HepG2 (cell line): ENCODE measurements around the gene PCNP. TPM values are rescaled to one million over a fixed set of nuclear protein-coding genes. Genes with fewer than 3 reads are reported as not detected.

Experiments
- ATAC-seq: fragments of 200-7000 bp; cut with Tn5 transposase; 3 replicates; pipeline ENCODE4 v1.9.1; 2020; ENCODE audit warnings: mild to moderate bottlenecking, moderate library complexity
- Bru-seq: library from RNA; stranded (reverse); fragments of 400-500 nt; gene quantifications from one replicate; lab custom pipeline; 2021; lab: Mats Ljungman, UMichigan
- BruChase-seq, 2 experiments: library from RNA; stranded (reverse); fragments of 400-500 nt; gene quantifications; one replicate each; lab custom pipeline; 2021; lab: Mats Ljungman, UMichigan
- BruUV-seq: library from RNA; stranded (reverse); fragments of 400-500 nt; replicated peaks from 2 replicates; lab custom pipeline; 2021; lab: Mats Ljungman, UMichigan
- CTCF ChIA-PET: fragments of 300-600 bp; formaldehyde crosslinking; extraction: SDS; loops from one replicate; lab custom pipeline; 2021; ENCODE audit warnings: low total read pairs, inconsistent platforms, low intra/inter-chr PET ratio; lab: Yijun Ruan, JAX
- POLR2A ChIA-PET: fragments of 350-600 bp; sonication (Branson Sonifier 250); formaldehyde crosslinking; loops from one replicate; lab custom pipeline; 2020; ENCODE audit warnings: antibody characterized with exemption, inconsistent platforms; lab: Yijun Ruan, JAX
- DNase-seq: peaks from one replicate; pipeline ENCODE4 v3.0.0-alpha.2; 2015; ENCODE audit warnings: low spot score
- FAIRE-seq: peaks from 3 replicates; lab custom pipeline; 2011; peaks lifted over from hg19 to GRCh38; lab: Jason Lieb, UNC
- H2AFZ ChIP-seq: one replicate; pipeline ENCODE4 v1.6.1; 2011; ENCODE audit warnings: low read length, inconsistent platforms
- H3K27ac ChIP-seq: fragments of 300-600 bp; 3 replicates; pipeline ENCODE4 v1.8.0; 2011; ENCODE audit warnings: mixed run types, mild to moderate bottlenecking, mixed read lengths, low read length, inconsistent platforms; ENCODE audit not compliant: insufficient read depth; ENCODE audit errors: extremely low read length
- H3K27me3 ChIP-seq, 2 experiments: fragments of 200-600 bp in 1 of 2; 2 replicates in 1 of 2; 3 replicates in 1 of 2; pipeline versions ENCODE4 v1.6.0 to v1.8.0; 2011; ENCODE audit warnings: low read length in 2 of 2, mild to moderate bottlenecking in 2 of 2, moderate library complexity in 2 of 2, inconsistent platforms in 1 of 2; ENCODE audit not compliant: insufficient read depth in 2 of 2, control insufficient read depth in 1 of 2
- H3K36me3 ChIP-seq, 2 experiments: fragments of 200-600 bp in 1 of 2; replicated peaks in 1 of 2; 2 replicates in 1 of 2; 3 replicates in 1 of 2; pipeline versions ENCODE4 v1.5.1 to v1.8.0; 2011; ENCODE audit warnings: low read length in 2 of 2, inconsistent platforms in 1 of 2; ENCODE audit not compliant: insufficient read depth in 2 of 2, control insufficient read depth in 1 of 2
- H3K4me1 ChIP-seq: 2 replicates; pipeline ENCODE4 v1.5.1; 2012; ENCODE audit warnings: low read length, inconsistent platforms; ENCODE audit not compliant: insufficient read depth
- H3K4me2 ChIP-seq: 2 replicates; pipeline ENCODE4 v1.6.0; 2011; ENCODE audit warnings: low read depth, low read length, inconsistent platforms
- H3K4me3 ChIP-seq, 3 experiments: fragments of 200-600 bp in 1 of 3; sonication (generic), shearing (Covaris generic) in 1 of 3; replicated peaks in 1 of 3; 2 replicates each; pipeline ENCODE4 v1.5.1; 2011 to 2016; ENCODE audit warnings: low read length in 3 of 3, inconsistent platforms in 2 of 3, low read depth in 2 of 3, mild to moderate bottlenecking in 2 of 3, control low read depth in 1 of 3, mixed read lengths in 1 of 3; ENCODE audit not compliant: insufficient read depth in 1 of 3
- H3K79me2 ChIP-seq: one replicate; pipeline ENCODE4 v1.6.1; 2011; ENCODE audit warnings: low read length, inconsistent platforms; ENCODE audit not compliant: insufficient read depth
- H3K9ac ChIP-seq: 2 replicates; pipeline ENCODE4 v1.6.0; 2011; ENCODE audit warnings: mild to moderate bottlenecking, low read depth, low read length, inconsistent platforms; ENCODE audit not compliant: insufficient read depth
- H3K9me3 ChIP-seq: 2 replicates; pipeline ENCODE4 v1.5.1; 2012; ENCODE audit warnings: mild to moderate bottlenecking, low read length
- H4K20me1 ChIP-seq: 2 replicates; pipeline ENCODE4 v1.6.0; 2011; ENCODE audit warnings: inconsistent platforms, mild to moderate bottlenecking, low read length, moderate library complexity; ENCODE audit not compliant: insufficient read depth
- FOXK2 ChIP-seq: fragments of 450-650 bp; IDR thresholded peaks from 2 replicates; pipeline ENCODE4 v1.6.1; 2016
- MED1 ChIP-seq: sonication (generic); formaldehyde crosslinking; IDR thresholded peaks from 2 replicates; pipeline ENCODE4 v1.4.0; 2020; ENCODE audit warnings: missing genetic modification reagents
- THAP11 ChIP-seq: IDR thresholded peaks from 2 replicates; pipeline ENCODE4 v1.6.1; 2016; ENCODE audit warnings: missing biosample characterization, missing genetic modification reagents
- XRCC5 ChIP-seq: fragments of 200-400 bp; formaldehyde crosslinking; optimal IDR thresholded peaks from 2 replicates; pipeline ENCODE3; 2017; ENCODE audit warnings: mild to moderate bottlenecking, low read length
- ZBTB3 ChIP-seq: sonication (generic); formaldehyde crosslinking; IDR thresholded peaks from 2 replicates; pipeline ENCODE4 v1.4.0; 2020; ENCODE audit warnings: low read depth, mild to moderate bottlenecking, moderate library complexity, missing genetic modification reagents, borderline replicate concordance
- ZMYM4 ChIP-seq: sonication (generic); formaldehyde crosslinking; IDR thresholded peaks from 2 replicates; pipeline ENCODE4 v1.8.1; 2023; ENCODE audit warnings: mild to moderate bottlenecking, missing genetic modification reagents
- ZNF296 ChIP-seq: sonication (generic); formaldehyde crosslinking; conservative IDR thresholded peaks from 2 replicates; pipeline ENCODE4 v1.5.0; 2020; ENCODE audit warnings: mild to moderate bottlenecking, missing genetic modification reagents
- ZNF33B ChIP-seq: sonication (generic); formaldehyde crosslinking; IDR thresholded peaks from 2 replicates; pipeline ENCODE4 v1.5.1; 2020; ENCODE audit warnings: mild to moderate bottlenecking, missing genetic modification reagents
- WGBS: methylation state at CpG from one replicate; pipeline ENCODE4 v1.1.6; 2017; ENCODE audit warnings: low lambda C conversion rate; 5-methylcytosine and 5-hydroxymethylcytosine counted together
- in situ Hi-C: cut with HindIII; loops from 2 replicates; pipeline ENCODE4 v1.10.0; 2017; ENCODE audit warnings: low pct_unique_long_range_greater_than_20kb; ENCODE audit not compliant: extremely low pct_ligation_motif_present
- intact Hi-C: fragments of 100-400 bp; cut with micrococcal nuclease; formaldehyde crosslinking; loops from one replicate; pipeline ENCODE4 v1.10.0; 2022; ENCODE audit not compliant: unreplicated experiment
- long read RNA-seq, 2 experiments: library from RNA in 1 of 2; library from polyadenylated mRNA in 1 of 2; stranded (forward) in 1 of 2; unstranded in 1 of 2; transcript quantifications; one replicate each; pipeline ENCODE4 v2.0.0, GENCODE V29; 2019 to 2022
- polyA minus RNA-seq, 3 experiments: library from RNA; depleted of rRNA, polyadenylated mRNA; stranded (reverse); fragments of >200 nt; gene quantifications; 2 replicates each; pipeline ENCODE4 v1.2.3, GENCODE V29; 2011; ENCODE audit warnings: low replicate concordance in 1 of 3
- polyA plus RNA-seq, 8 experiments: library from polyadenylated mRNA; depleted of rRNA in 3 of 8; stranded (reverse) in 7 of 8; unstranded in 1 of 8; fragments of >200 nt; fragmentation: Illumina TruSeq in 4 of 8; extraction: Trizol in 4 of 8; gene quantifications; 2 replicates each; pipeline versions ENCODE4 v1.2.1 to v1.2.3, GENCODE V29; 2011 to 2016; ENCODE audit warnings: low read depth in 4 of 8, missing spikeins in 1 of 8, mixed read lengths in 1 of 8; ENCODE audit not compliant: insufficient read depth in 1 of 8
- total RNA-seq, 5 experiments: library from RNA; depleted of rRNA; stranded (reverse); fragments of >200 nt; fragmentation: Illumina TruSeq; extraction: Trizol; gene quantifications; 2 replicates each; pipeline ENCODE4 v1.2.3, GENCODE V29; 2016; ENCODE audit warnings: low read depth in 1 of 5
- TF ChIP-seq, protein P1 (sequence below): sonication (generic); formaldehyde crosslinking; IDR thresholded peaks from 2 replicates; pipeline ENCODE4 v1.4.0; 2020; ENCODE audit warnings: missing genetic modification reagents
- TF ChIP-seq, protein P2 (sequence below): sonication (generic); formaldehyde crosslinking; IDR thresholded peaks from 2 replicates; pipeline ENCODE4 v1.4.0; 2020; ENCODE audit warnings: missing genetic modification reagents
- TF ChIP-seq, protein P3 (sequence below): sonication (generic); formaldehyde crosslinking; IDR thresholded peaks from 2 replicates; pipeline ENCODE4 v1.5.0; 2020; ENCODE audit warnings: mild to moderate bottlenecking, low read depth, missing genetic modification reagents, borderline replicate concordance

The PCNP gene, protein sequence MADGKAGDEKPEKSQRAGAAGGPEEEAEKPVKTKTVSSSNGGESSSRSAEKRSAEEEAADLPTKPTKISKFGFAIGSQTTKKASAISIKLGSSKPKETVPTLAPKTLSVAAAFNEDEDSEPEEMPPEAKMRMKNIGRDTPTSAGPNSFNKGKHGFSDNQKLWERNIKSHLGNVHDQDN
- total RNA-seq (2016; rRNA removed; fragmentation: Illumina TruSeq; extraction: Trizol) (78.2 and 112 TPM in 2 replicates), polyA plus RNA-seq (2011; rRNA removed) (33.5 and 44.1 TPM in 2 replicates), polyA minus RNA-seq (2011; rRNA and poly(A)+ RNA removed; ENCODE audit: low replicate concordance) (3.3 and 7.8 TPM in 2 replicates), Bru-seq, nascent RNA (percentile 95 among the genes with signal in this experiment), BruChase-seq, experiment 1, labeled RNA remaining after a 6-hour chase (percentile 97 among the genes with signal in this experiment), BruChase-seq, experiment 2, labeled RNA remaining after a 2-hour chase (percentile 97 among the genes with signal in this experiment)
- total RNA-seq (2016; cell fraction: cytosol; rRNA removed; fragmentation: Illumina TruSeq; extraction: Trizol; ENCODE audit: low read depth) = 14.5 and 16.7 TPM in 2 replicates
- 82.5 and 107 TPM in 2 replicates for total RNA-seq (2016; cell fraction: insoluble cytoplasmic fraction; rRNA removed; fragmentation: Illumina TruSeq; extraction: Trizol)
- 54.6 and 70.9 TPM in 2 replicates for total RNA-seq (2016; cell fraction: membrane; rRNA removed; fragmentation: Illumina TruSeq; extraction: Trizol)
- total RNA-seq (2016; cell fraction: nucleus; rRNA removed; fragmentation: Illumina TruSeq; extraction: Trizol) = 54.7 and 55.6 TPM in 2 replicates
- polyA plus RNA-seq (2011; cell fraction: cytosol; rRNA removed) = 15.8 and 23.7 TPM in 2 replicates
- 18.2 and 22.6 TPM in 2 replicates for polyA plus RNA-seq (2011; cell fraction: nucleus; rRNA removed)
- 83.3 and 110 TPM in 2 replicates for polyA plus RNA-seq (2012)
- 41.6 and 45.1 TPM in 2 replicates for polyA plus RNA-seq (2016; cell fraction: cytosol; fragmentation: Illumina TruSeq; extraction: Trizol; ENCODE audit: low read depth)
- polyA plus RNA-seq (2016; cell fraction: insoluble cytoplasmic fraction; fragmentation: Illumina TruSeq; extraction: Trizol; ENCODE audit: low read depth) = 232 and 235 TPM in 2 replicates
- 95.6 and 104 TPM in 2 replicates for polyA plus RNA-seq (2016; cell fraction: membrane; fragmentation: Illumina TruSeq; extraction: Trizol; ENCODE audit: low read depth)
- 137 and 146 TPM in 2 replicates for polyA plus RNA-seq (2016; cell fraction: nucleus; fragmentation: Illumina TruSeq; extraction: Trizol; ENCODE audit: insufficient read depth, low read depth)
- 18.8 and 31.0 TPM in 2 replicates for polyA minus RNA-seq (2011; cell fraction: cytosol; rRNA and poly(A)+ RNA removed)
- 35.7 and 41.9 TPM in 2 replicates for polyA minus RNA-seq (2011; cell fraction: nucleus; rRNA and poly(A)+ RNA removed)
- long read RNA-seq, experiment 1, transcript PCNP-202 (5 exons, 2,165 nt) = minor isoform, 26 of 168 reads
- long read RNA-seq, experiment 1, transcript PCNP-204 (4 exons, 2,028 nt) = minor isoform, 9 of 168 reads
- long read RNA-seq, experiment 1, transcript PCNP-201 (5 exons, 2,342 nt) = major isoform, 100 of 168 reads
- long read RNA-seq, experiment 1, partial matches to known transcripts = 5 of 168 reads
- long read RNA-seq, experiment 1, other reads (novel, unspliced or antisense) = 22 of 168 reads
- long read RNA-seq, experiment 2, transcript PCNP-201 (5 exons, 2,342 nt) = major isoform, 18 of 134 reads
- long read RNA-seq, experiment 2, transcript PCNP-202 (5 exons, 2,165 nt) = minor isoform, 8 of 134 reads
- long read RNA-seq, experiment 2, partial matches to known transcripts = 7 of 134 reads
- long read RNA-seq, experiment 2, other reads (novel, unspliced or antisense) = 97 of 134 reads

DNA sequence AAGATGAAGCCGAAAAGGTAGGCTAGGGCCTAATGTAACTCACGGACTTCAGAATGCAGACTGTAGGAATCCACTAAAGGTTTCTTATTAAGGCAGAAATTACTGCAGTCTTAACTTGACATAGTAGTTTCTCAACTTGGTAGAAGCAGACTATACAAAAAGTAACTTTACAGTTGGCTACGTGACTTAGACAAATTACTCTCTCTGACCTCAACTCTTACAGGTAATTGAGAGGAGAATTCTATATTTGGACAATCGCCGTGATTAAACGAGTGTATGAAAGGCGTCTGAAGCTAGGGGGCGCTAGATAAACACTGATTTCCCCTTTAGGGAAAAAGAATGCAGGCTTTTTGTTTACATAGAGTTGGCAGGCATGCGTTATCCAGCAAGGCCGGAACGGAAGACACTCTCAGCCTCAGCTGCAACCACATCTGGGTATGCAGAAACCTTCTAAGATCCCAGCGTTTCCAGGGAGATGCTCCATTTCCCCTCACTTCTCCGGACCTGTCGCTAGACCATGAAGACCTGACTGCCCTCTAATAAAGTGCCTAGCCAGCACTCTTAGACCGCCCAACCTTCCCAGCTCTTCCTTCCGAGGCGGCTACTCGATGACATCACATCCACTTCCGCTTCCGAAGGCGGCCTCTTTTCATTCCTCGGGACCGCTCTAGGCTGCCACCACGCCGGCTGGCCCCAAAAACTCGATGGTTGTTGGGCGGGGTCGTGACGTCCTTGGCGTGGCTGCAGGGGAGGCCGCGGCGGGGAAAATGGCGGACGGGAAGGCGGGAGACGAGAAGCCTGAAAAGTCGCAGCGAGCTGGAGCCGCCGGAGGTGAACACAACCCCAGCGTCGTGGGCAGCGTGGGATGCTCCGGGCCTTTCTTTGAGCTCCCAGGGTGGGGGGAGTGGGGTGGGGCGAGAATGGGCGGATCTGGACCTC lies at the start of gene PCNP:
PCNP (plus strand) TSS at position 732 of the 939 bp plus-strand sequence; CDS start at position 768, 36 bp downstream.
- in situ Hi-C loops = loop anchor here (5.0 kb wide), 2 partner anchors 61 to 64 kb away; partner anchors contain the start of gene SENP7
- intact Hi-C loops = loop anchor here (1.0 to 10.0 kb wide), 5 partner anchors 25 to 189 kb away; partner anchors contain the start of gene SENP7
- TSS peak; percentile 97 for BruUV-seq
- Histone ChIP-seq H4K20me1 (peaks cover 10% of the 10 kb centered on the region; the same call in 1 of the 2 replicates), H3K79me2 (peaks cover 42% of the 10 kb centered on the region), H3K27ac (peak within 1 kb of the TSS; percentile 89), H3K4me3 (peak within 1 kb of the TSS; percentile 83 to 98 (median 97)), H3K9ac (peak within 1 kb of the TSS; percentile 98), H3K4me1 (peaks cover 57% of the 10 kb centered on the region), H3K36me3 (peaks cover 0 to 8% of the 10 kb centered on the region in 2 experiments; a peak in 1 of 5 replicates), H2AFZ (peak within 1 kb of the TSS; percentile 79), H3K4me2 (peak within 1 kb of the TSS; percentile 86), H3K9me3 (no peaks in the 10 kb centered on the region), H3K27me3 (no peaks in the 10 kb centered on the region; a peak in 1 of 5 replicates)
- ChIA-PET CTCF (interaction anchor here (1.1 kb wide), 1 partner anchor 102 kb away, joined by 3 read pairs; no protein-coding TSS in a partner anchor), POLR2A (interaction anchor here (0.8 to 2.8 kb wide), 21 partner anchors 9 to 863 kb away, joined by 3 to 38 read pairs (median 5); partner anchors contain the start of genes CEP97, RPL24, SENP7 and TRMT10C)
- under 1% methylated on average over 43 of the region's 47 CpGs for WGBS
- FAIRE-seq = peak; percentile 74
- peak; percentile 90 for ATAC-seq
- peak; percentile 97 for DNase-seq
- TF ChIP-seq XRCC5 (peak; percentile 88), MED1 (CRISPR knock-in tag) (peak; percentile 80), ZNF296 (CRISPR knock-in tag) (no peak), FOXK2 (0 out of 2 replicates have a peak, but pooled peaks have one; percentile 39), ZNF33B (CRISPR knock-in tag) (0 out of 2 replicates have a peak, but pooled peaks have one; percentile 44), ZMYM4 (CRISPR knock-in tag) (peak; percentile 88), ZBTB3 (no peak), THAP11 (CRISPR knock-in tag) (peak; percentile 94)
- TF ChIP-seq, protein P1, sequence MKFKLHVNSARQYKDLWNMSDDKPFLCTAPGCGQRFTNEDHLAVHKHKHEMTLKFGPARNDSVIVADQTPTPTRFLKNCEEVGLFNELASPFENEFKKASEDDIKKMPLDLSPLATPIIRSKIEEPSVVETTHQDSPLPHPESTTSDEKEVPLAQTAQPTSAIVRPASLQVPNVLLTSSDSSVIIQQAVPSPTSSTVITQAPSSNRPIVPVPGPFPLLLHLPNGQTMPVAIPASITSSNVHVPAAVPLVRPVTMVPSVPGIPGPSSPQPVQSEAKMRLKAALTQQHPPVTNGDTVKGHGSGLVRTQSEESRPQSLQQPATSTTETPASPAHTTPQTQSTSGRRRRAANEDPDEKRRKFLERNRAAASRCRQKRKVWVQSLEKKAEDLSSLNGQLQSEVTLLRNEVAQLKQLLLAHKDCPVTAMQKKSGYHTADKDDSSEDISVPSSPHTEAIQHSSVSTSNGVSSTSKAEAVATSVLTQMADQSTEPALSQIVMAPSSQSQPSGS (CRISPR knock-in tag) = peak; percentile 87
- TF ChIP-seq, protein P2, sequence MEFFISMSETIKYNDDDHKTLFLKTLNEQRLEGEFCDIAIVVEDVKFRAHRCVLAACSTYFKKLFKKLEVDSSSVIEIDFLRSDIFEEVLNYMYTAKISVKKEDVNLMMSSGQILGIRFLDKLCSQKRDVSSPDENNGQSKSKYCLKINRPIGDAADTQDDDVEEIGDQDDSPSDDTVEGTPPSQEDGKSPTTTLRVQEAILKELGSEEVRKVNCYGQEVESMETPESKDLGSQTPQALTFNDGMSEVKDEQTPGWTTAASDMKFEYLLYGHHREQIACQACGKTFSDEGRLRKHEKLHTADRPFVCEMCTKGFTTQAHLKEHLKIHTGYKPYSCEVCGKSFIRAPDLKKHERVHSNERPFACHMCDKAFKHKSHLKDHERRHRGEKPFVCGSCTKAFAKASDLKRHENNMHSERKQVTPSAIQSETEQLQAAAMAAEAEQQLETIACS (CRISPR knock-in tag) = no peak
- TF ChIP-seq, protein P3, sequence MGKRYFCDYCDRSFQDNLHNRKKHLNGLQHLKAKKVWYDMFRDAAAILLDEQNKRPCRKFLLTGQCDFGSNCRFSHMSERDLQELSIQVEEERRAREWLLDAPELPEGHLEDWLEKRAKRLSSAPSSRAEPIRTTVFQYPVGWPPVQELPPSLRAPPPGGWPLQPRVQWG (CRISPR knock-in tag) = no peak
